GM19468 (cell line): ENCODE measurements around the gene RAB3GAP2.
"Not testable (repeated sequence)": the region's sequence is repeated elsewhere in the genome, so short reads cannot be mapped to it uniquely, and the experiment has no call there.

Experiments
- ATAC-seq: cut with Tn5 transposase; IDR thresholded peaks from one replicate; pipeline ENCODE4 v1.9.1; 2021; ENCODE audit warnings: mild to moderate bottlenecking, moderate library complexity, moderate number of reproducible peaks; ENCODE audit not compliant: unreplicated experiment; ENCODE audit errors: extremely low read depth

The RAB3GAP2 gene

DNA sequence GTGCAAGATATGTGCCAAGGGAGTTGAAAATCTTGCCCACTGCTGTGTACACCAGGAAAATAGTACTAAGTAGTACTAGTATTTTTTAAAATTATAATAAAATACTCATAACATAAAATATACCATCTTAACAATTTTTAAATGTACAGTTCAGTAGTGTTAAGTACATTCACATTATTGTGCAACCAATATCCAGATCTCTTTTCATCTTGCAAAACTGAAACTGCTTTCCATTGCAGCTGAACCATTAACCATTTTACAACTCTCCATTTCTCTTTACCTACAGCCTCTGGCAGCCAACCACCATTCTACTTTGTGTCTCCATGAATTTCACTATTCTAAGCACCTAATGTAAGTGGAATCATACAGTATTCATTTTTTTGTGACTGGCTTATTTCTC is 19.3 kb upstream of the RAB3GAP2 start:
- no peak for ATAC-seq

DNA sequence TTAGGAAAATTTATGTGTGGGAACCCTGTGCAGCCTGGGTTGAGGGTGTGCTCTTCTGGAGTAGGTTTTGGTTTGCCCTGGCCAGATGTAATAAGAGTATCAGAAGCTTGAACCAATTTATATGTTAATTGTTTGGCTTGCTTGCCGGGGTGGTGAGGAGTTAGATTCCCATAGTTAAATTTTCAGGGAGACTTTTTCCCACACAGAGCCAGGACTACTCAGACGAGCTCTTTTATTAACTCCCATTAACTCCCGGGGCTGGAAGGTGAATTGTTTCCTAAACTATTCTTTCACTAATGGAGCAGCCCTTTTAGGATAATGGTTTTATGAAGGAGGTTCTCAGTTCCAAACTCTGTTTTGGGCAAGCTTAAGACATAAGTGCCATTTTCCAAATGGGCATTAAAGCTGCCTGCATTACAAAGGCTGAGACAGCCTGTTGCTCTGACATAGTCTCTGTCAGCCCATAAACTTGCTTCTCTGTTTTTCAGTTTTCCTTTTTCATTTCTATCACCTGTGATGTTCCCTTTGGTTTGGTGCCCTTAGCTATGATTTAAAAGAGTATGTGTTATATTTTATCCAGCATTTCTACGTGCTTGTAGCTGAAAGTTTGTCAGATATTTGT is 18.0 kb upstream of the RAB3GAP2 start:
- ATAC-seq: no peak

DNA sequence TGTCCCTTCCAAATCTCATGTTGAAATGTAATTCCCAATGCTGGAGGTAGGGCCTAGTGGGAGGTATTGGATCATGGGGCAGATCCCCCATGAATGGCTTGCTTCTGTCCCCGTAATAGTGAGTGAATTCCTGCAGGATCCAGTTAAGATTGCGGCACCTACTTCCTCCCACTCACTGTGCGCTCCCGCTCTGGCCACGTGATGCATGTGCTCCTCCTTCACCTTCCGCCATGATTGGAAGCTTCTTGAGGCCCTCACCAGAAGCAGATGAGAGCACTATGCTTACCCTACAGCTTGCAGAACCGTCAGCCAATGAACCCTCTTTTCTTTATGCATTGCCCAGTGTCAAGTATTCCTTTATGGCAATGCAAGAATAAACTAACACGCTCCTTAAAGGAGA is 14.9 kb upstream of the RAB3GAP2 start:
- ATAC-seq: no peak

DNA sequence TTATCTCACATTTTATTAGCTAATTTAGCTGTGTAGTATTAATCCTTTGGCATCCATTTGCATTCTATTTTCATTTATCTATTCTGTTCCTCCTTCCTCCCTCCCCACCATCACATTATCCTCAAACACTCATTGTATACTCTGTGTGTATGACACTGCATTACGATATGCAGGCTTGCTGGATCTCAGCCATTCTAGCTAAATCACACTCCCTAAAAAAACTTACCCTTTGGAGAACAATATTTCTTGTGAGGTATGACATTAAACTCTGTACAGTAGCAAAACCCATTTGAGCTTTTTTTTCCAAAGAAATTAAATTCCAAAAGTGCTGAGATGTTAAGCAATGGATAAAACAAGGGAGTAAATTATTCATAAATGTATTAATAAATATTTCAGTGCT is 11.4 kb upstream of the RAB3GAP2 start:
- ATAC-seq: no peak

DNA sequence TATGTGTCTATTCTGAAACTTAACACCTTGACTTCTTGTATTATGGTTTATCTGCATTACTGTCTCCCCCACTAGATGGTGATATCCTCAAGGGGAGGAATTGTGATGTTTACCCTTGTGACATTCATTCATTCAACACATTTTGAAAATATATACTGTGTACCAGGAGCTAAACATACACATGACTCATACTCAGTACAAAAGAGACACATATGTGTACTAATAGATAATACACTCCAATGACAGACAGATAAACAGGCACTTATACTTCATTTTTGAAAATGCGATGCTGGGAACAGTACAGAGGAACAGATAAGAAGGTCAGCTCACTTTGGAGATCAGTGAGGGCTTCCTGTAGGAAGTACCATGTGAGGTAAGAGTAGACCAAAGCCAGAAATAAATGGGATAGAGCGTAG is 8.9 kb upstream of the RAB3GAP2 start:
- ATAC-seq: no peak

DNA sequence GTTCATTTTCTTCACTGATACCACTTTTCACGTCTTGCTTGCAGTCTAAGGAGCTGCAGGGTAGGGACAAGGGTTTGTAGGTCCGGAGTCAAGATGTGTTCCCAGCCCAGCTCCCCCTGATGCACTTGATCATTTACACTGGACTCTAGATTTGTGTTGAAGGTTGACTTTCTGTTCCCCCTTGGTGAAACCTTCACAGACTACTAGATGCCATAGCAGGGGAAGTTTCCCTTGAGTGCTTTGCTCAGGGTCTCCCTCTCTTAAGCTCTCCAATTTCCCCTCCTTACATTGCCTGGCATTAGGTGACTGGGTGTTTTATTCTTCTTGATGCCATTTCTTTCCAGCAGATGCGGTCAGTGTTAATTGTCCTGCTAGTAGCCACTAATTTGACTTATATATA is 8.0 kb upstream of the RAB3GAP2 start:
- no peak for ATAC-seq

DNA sequence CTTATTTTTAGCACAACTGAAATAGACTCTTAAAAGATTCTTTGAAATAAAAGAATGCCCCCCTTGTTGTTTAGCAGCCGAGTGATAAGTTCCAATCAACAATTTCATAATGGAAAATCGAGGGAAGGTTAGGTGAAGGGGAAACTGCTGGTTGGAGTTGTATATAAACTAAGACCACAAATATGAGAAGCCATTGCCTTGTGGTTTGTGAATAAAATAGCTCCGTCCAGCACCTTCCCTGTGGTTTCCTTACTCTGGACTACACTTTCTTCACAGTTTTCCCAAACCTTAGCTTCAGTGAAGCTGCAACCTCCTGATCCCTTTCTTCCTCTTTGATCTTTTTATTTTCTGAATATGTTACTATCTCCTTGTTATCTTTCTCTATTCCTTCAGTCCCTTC is 6.7 kb upstream of the RAB3GAP2 start:
- no peak for ATAC-seq

DNA sequence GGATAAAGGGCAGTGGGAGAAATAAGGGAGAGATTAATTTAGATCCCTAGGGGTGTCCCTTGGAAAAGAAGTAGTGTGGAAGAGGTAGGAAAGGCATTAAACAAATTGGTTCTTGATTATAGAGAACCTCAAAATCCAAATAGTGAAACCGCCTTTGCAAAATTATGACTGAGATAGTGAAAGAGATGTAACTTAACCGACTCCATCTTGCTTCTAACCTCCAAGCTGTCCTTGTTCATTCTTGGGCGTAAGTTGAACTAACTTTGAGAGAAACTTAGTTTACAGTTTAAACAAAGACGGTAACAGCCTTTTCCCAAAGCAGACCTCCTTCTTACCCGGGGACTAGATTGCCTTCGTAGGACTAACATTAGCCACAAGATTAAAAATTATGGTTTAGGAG is 3.2 kb upstream of the RAB3GAP2 start:
- no peak for ATAC-seq

DNA sequence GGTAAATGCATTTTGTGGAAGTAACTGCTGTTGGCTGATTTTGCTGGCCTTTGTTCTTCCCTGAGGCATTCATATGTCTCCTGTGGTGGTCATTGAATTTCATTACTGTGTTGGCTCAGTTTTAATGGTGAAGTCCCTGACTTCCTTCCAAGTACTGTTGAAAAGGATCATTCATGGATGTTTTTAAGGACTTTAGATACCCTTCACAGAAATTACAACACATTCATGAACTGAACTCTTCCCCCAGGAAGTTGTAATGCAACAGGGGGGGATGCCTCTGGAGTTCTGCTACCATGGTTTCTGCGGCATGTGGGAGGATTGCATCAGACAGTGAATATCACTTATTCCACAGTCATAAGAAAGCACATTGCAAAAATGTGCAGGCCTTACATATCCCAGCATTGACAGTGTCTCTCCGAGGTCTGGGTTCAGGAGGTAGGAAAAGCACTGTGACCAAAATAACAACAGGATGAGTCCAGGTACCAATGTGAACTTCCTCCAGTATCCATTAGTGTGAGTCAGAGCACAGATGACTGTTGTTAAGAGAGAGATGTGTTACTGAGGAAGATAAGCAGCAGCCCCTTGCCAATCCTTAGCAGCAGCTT is 2.1 kb upstream of the RAB3GAP2 start:
- ATAC-seq: no peak

DNA sequence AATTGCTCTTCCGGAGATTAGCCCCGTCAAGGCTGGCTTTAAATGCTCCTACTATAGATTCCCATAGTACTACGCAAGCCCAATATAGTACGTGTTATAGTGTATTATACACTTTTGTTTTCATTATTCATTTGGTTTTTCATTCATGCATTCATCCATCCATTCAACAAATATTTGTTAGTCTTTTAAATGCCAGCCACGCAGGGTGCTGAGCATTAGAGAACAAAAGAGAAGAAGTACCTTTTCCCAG is 513 bp upstream of the RAB3GAP2 start:
- ATAC-seq: no peak

DNA sequence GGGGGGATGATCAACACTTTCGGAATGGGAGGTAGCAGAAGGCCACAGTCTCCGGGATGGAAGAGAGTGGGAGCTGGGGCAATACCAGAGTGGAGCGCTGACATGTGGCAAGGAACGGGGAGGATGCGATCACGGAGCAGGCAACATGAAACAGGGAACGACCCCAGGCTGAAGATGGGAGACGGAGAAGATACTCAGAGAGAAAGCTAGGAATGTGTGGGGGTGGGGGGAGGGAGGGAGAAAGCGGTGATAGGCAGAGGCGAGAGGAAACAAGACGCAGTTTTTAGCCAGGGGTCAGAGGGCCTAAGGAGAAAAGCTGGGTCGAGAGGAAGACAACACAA is 577 bp downstream of the RAB3GAP2 start:
- no peak for ATAC-seq

DNA sequence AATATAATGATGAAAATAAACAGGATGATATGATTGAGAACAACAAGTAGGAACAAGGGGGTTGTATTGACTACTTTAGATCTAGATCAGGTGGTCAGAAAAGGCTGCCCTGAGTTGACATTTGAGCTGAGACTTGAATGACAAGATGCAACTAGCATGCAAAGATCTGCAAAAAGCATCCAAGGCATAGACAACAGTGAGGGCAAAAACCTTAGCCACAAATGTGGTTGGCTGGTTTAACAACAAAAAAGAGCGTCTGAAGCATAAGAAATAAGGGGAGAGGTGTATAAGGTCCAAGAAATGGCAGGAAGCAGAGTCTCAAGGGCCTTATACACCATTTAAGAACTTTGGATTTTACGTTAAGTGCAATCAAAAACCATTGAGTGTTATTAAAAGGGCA is 3.2 kb downstream of the RAB3GAP2 start:
- ATAC-seq: no peak

DNA sequence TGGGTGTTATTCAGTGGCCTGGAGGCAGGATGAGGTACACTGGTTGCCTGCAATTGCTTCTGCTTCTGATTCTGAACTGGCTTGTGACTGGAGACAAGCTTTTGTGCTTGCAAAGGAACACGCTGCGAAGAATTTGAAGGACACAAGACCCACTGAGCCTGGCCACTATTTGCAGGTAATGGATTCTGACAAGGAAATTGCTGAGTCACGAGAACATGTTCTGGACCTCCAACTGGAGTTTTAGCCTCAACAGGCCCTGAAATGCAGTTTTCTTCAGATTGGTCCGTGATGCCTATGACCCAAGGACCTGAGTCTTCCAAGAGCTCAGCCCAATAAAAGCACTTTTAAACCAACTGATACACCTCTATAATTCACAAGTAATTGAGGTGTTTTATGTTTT is 4.6 kb downstream of the RAB3GAP2 start:
- no peak for ATAC-seq

DNA sequence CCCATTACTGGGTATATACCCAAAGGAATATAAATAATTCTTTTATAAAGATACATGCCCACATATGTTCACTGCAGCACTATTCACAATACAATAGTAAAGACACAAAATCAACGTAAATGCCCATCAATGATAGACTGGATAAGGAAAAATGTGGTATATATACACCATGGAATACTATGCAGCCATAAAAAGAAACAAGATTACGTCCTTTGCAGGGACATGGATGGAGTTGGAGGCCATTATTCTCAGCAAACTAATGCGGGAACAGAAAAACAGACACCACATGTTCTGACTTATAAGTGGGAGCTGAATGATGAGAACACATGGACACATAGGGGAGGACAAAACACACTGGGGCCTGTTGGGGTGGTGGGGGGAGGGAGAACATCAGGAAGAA is 12.0 kb downstream of the RAB3GAP2 start:
- not testable (repeated sequence) for ATAC-seq

DNA sequence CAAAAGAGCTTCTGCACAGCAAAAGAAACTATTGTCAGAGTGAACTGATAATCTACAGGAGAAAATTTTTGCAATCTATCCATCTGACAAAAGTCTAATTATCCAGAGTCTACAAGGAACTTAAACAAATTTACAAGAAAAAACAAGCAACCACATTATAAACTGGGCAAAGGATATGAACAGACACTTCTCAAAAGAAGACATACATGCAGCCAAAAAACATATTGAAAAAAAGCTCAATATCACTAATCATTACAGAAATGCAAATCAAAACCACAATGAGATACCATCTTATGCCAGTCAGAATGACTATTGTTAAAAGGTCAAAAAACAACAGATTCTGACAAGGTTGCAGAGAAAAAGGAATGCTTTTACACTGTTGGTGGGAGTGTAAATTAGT is 12.5 kb downstream of the RAB3GAP2 start:
- ATAC-seq: not testable (repeated sequence)

DNA sequence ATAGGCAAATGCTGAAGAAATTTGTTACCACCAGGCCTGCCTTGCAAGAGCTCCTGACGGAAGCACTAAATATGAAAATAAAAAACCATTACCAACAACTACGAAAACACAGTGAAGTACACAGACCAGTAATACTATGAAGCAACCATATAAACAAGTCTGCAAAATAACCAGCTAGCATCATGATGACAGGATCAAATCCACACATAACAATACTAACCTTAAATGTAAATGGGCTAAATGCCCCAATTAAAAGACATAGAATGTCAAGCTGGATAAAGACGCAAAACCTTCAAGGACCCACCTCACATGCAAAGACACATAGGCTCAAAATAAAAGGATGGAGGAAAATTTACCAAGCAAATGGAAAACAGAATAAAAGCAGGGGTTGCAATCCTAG is 16.1 kb downstream of the RAB3GAP2 start:
- not testable (repeated sequence) for ATAC-seq

DNA sequence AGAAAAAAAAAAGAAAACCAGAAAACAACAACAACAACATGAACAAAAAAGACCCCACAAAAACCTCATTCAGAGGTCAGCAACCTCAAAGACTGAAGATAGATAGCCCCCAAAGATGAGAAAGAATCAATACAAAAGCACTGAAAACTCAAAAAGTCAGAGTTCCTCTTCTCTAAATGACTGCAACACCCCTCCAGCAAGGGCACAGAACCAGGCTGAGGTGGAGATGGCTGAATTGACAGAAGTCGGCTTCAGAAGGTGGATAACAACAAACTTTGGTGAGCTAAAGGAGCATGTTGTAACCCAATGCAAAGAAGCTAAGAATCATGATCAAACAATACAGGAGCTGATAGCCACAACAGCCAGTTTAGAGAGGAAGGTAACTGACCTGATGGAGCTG is 17.0 kb downstream of the RAB3GAP2 start:
- ATAC-seq: no peak

DNA sequence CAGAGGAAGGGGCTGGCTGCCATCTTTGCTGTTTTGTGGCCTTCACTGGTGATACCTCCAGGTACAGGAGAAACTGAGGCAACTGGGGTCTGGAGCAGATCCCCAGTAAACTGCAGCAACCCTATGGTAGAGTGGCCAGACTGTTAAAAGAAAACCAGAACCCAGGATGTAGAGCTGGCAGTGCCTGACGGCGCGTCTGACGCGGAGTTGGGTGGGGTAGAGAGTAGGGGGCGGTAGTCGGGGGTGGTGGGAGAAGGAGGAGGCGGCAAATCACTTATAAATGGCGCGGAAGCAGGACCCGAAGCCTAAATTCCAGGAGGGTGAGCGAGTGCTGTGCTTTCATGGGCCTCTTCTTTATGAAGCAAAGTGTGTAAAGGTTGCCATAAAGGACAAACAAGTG is 19.0 kb downstream of the RAB3GAP2 start:
- ATAC-seq: not testable (repeated sequence)

DNA sequence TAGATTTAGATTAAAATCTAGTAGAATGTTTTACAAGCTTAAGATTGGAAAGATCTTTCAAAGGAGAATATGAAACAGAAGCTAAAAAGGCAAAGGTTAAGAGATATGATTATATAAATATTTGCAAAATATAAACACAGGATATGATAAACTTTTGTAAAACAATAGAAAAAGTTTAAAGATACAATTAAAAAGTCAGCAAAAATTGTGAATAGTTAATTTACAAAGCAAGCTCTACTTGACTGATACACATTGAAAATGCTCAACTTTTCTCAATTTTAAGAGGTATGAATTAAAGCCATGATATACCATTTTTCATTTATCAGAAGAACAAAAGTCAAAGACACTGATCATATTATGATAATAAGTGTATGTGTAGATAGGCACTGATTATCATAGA is 21.0 kb downstream of the RAB3GAP2 start:
- no peak for ATAC-seq

DNA sequence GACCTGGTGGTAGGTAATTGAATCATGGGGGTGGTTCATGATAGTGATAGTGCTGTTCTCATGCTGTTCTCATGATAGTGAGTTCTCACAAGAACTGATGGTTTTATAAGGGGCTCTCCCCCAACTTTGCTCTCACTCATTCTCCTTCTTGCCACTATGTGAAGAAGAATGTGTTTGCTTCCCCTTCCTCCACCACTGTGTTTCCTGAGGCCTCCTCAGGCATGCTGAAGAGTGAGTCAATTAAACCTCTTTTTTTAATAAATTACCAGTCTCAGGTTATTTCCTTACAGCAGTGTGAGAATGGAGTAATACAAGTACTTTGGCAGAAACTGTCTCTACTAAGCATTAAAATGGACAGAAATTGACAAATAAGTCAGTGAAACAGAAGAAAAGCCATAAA is 21.6 kb downstream of the RAB3GAP2 start:
- no peak for ATAC-seq

DNA sequence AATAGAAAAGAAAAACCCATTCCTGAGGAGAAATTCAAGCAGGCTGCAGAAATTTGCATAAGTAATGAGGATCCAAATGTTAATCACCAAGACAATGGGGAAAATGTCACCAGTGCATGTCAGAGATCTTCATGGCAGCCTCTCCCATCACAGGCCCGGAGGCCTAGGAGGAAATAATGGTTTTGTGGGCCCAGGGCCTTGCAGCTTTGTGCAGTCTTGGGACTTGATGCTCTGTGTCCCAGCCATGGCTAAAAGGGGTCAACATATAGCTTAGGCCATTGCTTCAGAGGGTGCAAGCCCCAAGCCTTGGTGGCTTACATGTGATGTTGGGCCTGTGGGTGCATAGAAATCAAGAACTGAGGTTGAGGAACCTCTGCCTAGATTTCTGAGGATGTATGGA is 22.7 kb downstream of the RAB3GAP2 start:
- ATAC-seq: no peak

DNA sequence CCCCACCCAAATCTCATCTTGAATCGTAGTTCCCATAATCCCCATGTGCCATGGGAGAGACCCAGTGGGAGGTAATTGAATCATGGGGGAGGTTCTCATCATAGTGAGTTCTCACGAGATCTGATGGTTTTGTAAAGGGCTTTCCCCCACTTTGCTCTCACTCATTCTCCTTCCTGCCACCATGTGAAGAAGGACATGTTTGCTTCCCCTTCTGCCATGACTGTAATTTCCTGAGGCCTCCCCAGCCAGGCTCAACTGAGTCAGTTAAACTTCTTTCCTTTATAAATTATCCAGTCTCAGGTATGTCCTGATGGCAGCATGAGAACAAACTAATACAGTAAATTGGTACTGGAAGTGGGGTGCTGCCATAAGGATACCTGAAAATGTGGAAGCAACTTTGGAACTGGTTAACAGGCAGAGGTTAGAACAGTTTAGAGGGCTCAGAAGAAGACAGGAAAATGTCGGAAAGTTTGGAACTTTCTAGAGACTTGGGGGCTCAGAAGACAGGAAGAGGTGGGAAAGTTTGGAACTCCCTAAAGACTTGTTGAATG is 23.5 kb downstream of the RAB3GAP2 start:
- not testable (repeated sequence) for ATAC-seq
